WTC11 (cell line): ENCODE results near the gene MYRF. TPM values are rescaled to one million over a fixed set of nuclear protein-coding genes. Genes with fewer than 3 reads are reported as not detected.

Source experiments
- ATAC-seq: fragments of 200-7000 bp; cut with Tn5 transposase; 2 replicates; pipeline ENCODE4 v1.10.0; 2021; ENCODE audit warnings: mild to moderate bottlenecking, moderate library complexity
- CTCF ChIA-PET: fragments of 300-600 bp; sonication (Branson Sonifier 250); formaldehyde crosslinking; loops from one replicate; lab custom pipeline; 2021; ENCODE audit warnings: antibody characterized with exemption; lab: Charles Lee
- POLR2A ChIA-PET: fragments of 350-600 bp; sonication (Branson Sonifier 250); formaldehyde crosslinking; loops from one replicate; lab custom pipeline; 2021; ENCODE audit warnings: antibody characterized with exemption; lab: Charles Lee
- DNase-seq: peaks from one replicate; pipeline ENCODE4 v3.0.0; 2021; ENCODE audit warnings: low spot score
- H3K27ac Mint-ChIP-seq: 2 replicates; pipeline ENCODE4 v1.8.0; 2021; ENCODE audit warnings: mixed read lengths
- H3K27me3 Mint-ChIP-seq: 2 replicates; pipeline ENCODE4 v1.8.0; 2021; ENCODE audit warnings: low read depth, mild to moderate bottlenecking, moderate library complexity, mixed read lengths
- H3K36me3 Mint-ChIP-seq: 2 replicates; pipeline ENCODE4 v1.8.0; 2021; ENCODE audit warnings: mixed read lengths
- H3K4me1 Mint-ChIP-seq: 2 replicates; pipeline ENCODE4 v1.8.0; 2022; ENCODE audit warnings: mixed read lengths
- H3K4me3 Mint-ChIP-seq: 2 replicates; pipeline ENCODE4 v1.8.0; 2021; ENCODE audit warnings: mild to moderate bottlenecking, moderate library complexity, mixed read lengths
- H3K9me3 Mint-ChIP-seq: 2 replicates; pipeline ENCODE4 v1.8.0; 2021; ENCODE audit warnings: mixed read lengths
- AR ChIP-seq: fragments of 250-450 bp; sonication (Bioruptor Pico); IDR thresholded peaks from 2 replicates; pipeline ENCODE4 v1.9.0; 2021; ENCODE audit warnings: mild to moderate bottlenecking
- ATF1 ChIP-seq: sonication (generic); formaldehyde crosslinking; IDR thresholded peaks from 2 replicates; pipeline ENCODE4 v1.8.1; 2023; ENCODE audit warnings: mild to moderate bottlenecking, moderate library complexity, missing genetic modification reagents
- CBFB ChIP-seq: sonication (generic); formaldehyde crosslinking; IDR thresholded peaks from 2 replicates; pipeline ENCODE4 v1.8.1; 2022; ENCODE audit warnings: mild to moderate bottlenecking, low read depth, missing genetic modification reagents
- CREM ChIP-seq: sonication (generic); formaldehyde crosslinking; IDR thresholded peaks from 2 replicates; pipeline ENCODE4 v1.8.1; 2022; ENCODE audit warnings: mild to moderate bottlenecking, missing genetic modification reagents, moderate library complexity
- GRHL2 ChIP-seq: fragments of 250-450 bp; sonication (Bioruptor Pico); IDR thresholded peaks from 2 replicates; pipeline ENCODE4 v1.8.0; 2022; ENCODE audit warnings: mild to moderate bottlenecking, moderate library complexity; ENCODE audit not compliant: insufficient replicate concordance, severe bottlenecking
- HMGXB4 ChIP-seq: sonication (generic); formaldehyde crosslinking; IDR thresholded peaks from 2 replicates; pipeline ENCODE4 v1.8.1; 2023; ENCODE audit warnings: mild to moderate bottlenecking, moderate library complexity, missing genetic modification reagents
- JAZF1 ChIP-seq: fragments of 250-450 bp; sonication (Bioruptor Pico); IDR thresholded peaks from 2 replicates; pipeline ENCODE4 v1.9.0; 2021; ENCODE audit warnings: moderate library complexity, mild to moderate bottlenecking, inconsistent platforms
- JUN ChIP-seq: sonication (generic); formaldehyde crosslinking; IDR thresholded peaks from 2 replicates; pipeline ENCODE4 v1.8.0; 2023; ENCODE audit warnings: mild to moderate bottlenecking, missing genetic modification reagents
- MAX ChIP-seq: sonication (generic); formaldehyde crosslinking; IDR thresholded peaks from 2 replicates; pipeline ENCODE4 v1.8.0; 2022; ENCODE audit warnings: mild to moderate bottlenecking, missing genetic modification reagents
- NFATC4 ChIP-seq: fragments of 250-450 bp; sonication (Bioruptor Pico); IDR thresholded peaks from 2 replicates; pipeline ENCODE4 v1.9.0; 2021; ENCODE audit warnings: mild to moderate bottlenecking
- NR2C2 ChIP-seq: sonication (generic); formaldehyde crosslinking; IDR thresholded peaks from 2 replicates; pipeline ENCODE4 v1.8.0; 2022; ENCODE audit warnings: mild to moderate bottlenecking, missing genetic modification reagents
- NR3C1 ChIP-seq: sonication (generic); formaldehyde crosslinking; conservative IDR thresholded peaks from 2 replicates; pipeline ENCODE4 v1.8.1; 2023; ENCODE audit warnings: low read depth, mild to moderate bottlenecking, missing genetic modification reagents
- SMAD4 ChIP-seq: sonication (generic); formaldehyde crosslinking; IDR thresholded peaks from 2 replicates; pipeline ENCODE4 v1.8.0; 2022; ENCODE audit warnings: mild to moderate bottlenecking, missing genetic modification reagents
- SP1 ChIP-seq: sonication (generic); formaldehyde crosslinking; conservative IDR thresholded peaks from 2 replicates; pipeline ENCODE4 v1.8.1; 2022; ENCODE audit warnings: missing genetic modification reagents
- TCF7 ChIP-seq: sonication (generic); formaldehyde crosslinking; IDR thresholded peaks from 2 replicates; pipeline ENCODE4 v1.8.0; 2022; ENCODE audit warnings: mild to moderate bottlenecking, low read depth, missing genetic modification reagents, moderate library complexity
- USF1 ChIP-seq: sonication (generic); formaldehyde crosslinking; IDR thresholded peaks from 2 replicates; pipeline ENCODE4 v1.8.0; 2022; ENCODE audit warnings: mild to moderate bottlenecking, missing genetic modification reagents
- ZBTB43 ChIP-seq: sonication (generic); formaldehyde crosslinking; IDR thresholded peaks from 2 replicates; pipeline ENCODE4 v1.8.1; 2023; ENCODE audit warnings: mild to moderate bottlenecking, missing genetic modification reagents
- ZNF121 ChIP-seq: sonication (generic); formaldehyde crosslinking; IDR thresholded peaks from 2 replicates; pipeline ENCODE4 v1.8.0; 2023; ENCODE audit warnings: missing genetic modification reagents
- ZNF512 ChIP-seq: sonication (generic); formaldehyde crosslinking; IDR thresholded peaks from 2 replicates; pipeline ENCODE4 v1.8.1; 2022; ENCODE audit warnings: missing genetic modification reagents, borderline replicate concordance
- total RNA-seq: library from RNA; stranded (reverse); gene quantifications from 3 replicates; pipeline ENCODE4 v1.2.3, GENCODE V29; 2021

The MYRF gene
- total RNA-seq, 1 experiment from 2014 or later = 5.9 TPM

DNA sequence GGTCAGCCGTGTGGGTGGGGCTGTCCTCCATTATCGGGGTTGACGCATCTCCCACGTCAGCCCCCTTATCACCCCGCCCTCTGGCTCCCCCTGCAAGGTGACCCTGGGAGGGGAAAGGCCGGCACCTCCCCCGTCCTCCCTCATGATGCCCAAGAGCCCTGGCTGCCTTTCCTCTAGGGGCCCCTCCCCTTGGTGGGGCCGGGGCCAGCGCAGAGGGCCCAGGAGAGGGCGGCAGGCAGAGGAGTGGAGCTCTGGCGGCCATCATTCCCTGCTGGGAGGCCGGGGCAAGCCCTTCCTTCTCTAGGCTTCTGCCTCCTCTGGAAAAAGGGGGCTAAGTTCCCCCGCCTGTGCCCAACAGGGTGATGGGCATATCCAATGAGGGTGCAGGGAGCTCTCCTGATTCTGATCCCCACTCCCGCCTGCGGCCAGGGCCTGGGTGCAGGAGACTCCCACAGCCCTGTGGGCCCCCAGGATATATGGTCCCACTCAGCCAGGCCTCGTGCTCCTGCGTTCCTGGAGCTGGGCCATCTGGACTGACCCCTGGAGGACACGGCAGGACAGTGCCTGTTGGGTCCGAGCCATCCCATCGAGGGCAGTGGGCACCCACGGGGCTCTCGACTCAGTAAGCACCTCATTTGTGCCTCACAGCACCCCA lies 12.3 kb downstream of the MYRF start:
- no peak for DNase-seq

GRCh38 chr11:61765550-61766253 lies 13.3 kb downstream of the MYRF start:
- TF ChIP-seq SMAD4 (CRISPR knock-in tag) (no peak), ZBTB43 (CRISPR knock-in tag) (no peak), HMGXB4 (CRISPR knock-in tag) (no peak), NR3C1 (CRISPR knock-in tag) (no peak), JUN (CRISPR knock-in tag) (no peak)
- CTCF ChIA-PET = interaction anchor here (0.9 to 6.3 kb wide), 9 partner anchors 9 to 32 kb away, joined by 3 to 42 read pairs (median 6); partner anchors contain the start of gene MYRF
- no peak overlapping the region for H3K4me3 Mint-ChIP-seq
- POLR2A ChIA-PET = no interaction called here
- DNase-seq (no peak), ATAC-seq (no peak)
- H3K27ac Mint-ChIP-seq = no peak overlapping the region
- H3K27me3 Mint-ChIP-seq = peaks cover 3% of the 10 kb centered on the region; the same call in 1 of the 2 replicates
- H3K9me3 Mint-ChIP-seq = no peaks in the 10 kb centered on the region
- H3K4me1 Mint-ChIP-seq = peaks cover 10% of the 10 kb centered on the region
- no peaks in the 10 kb centered on the region for H3K36me3 Mint-ChIP-seq

More for the DNA sequence above, 12.3 kb downstream of the MYRF start:
- ATAC-seq = peak; percentile 65
- Mint-ChIP-seq H3K27ac (no peak overlapping the region), H3K36me3 (no peaks in the 10 kb centered on the region), H3K27me3 (peaks cover 3% of the 10 kb centered on the region; the same call in 1 of the 2 replicates), H3K4me3 (no peak overlapping the region), H3K4me1 (peaks cover 10% of the 10 kb centered on the region), H3K9me3 (no peaks in the 10 kb centered on the region)
- CTCF ChIA-PET = interaction anchor here (0.6 to 6.3 kb wide), 10 partner anchors 10 to 31 kb away, joined by 3 to 42 read pairs (median 6); partner anchors contain the start of genes FEN1, MYRF and TMEM258
- POLR2A ChIA-PET = no interaction called here
- TF ChIP-seq CREM = no peak
- TF ChIP-seq ATF1 = no peak
- no peak for TF ChIP-seq SP1
- TF ChIP-seq NFATC4 (CRISPR knock-in tag) = no peak

GRCh38 chr11:61766353-61766841 lies 14.0 kb downstream of the MYRF start:
- no peak for ATAC-seq
- no peak for DNase-seq
- H3K9me3 Mint-ChIP-seq = no peaks in the 10 kb centered on the region
- H3K4me1 Mint-ChIP-seq = peaks cover 14% of the 10 kb centered on the region
- CTCF ChIA-PET = interaction anchor here (1.4 to 6.3 kb wide), 7 partner anchors 9 to 33 kb away, joined by 3 to 42 read pairs (median 9); no protein-coding TSS in a partner anchor
- H3K27ac Mint-ChIP-seq = no peak overlapping the region
- peaks cover 3% of the 10 kb centered on the region; the same call in 1 of the 2 replicates for H3K27me3 Mint-ChIP-seq
- no peak overlapping the region for H3K4me3 Mint-ChIP-seq
- no peaks in the 10 kb centered on the region for H3K36me3 Mint-ChIP-seq
- POLR2A ChIA-PET = no interaction called here
- TF ChIP-seq AR (no peak), ZBTB43 (CRISPR knock-in tag) (no peak), ZNF512 (no peak), JAZF1 (CRISPR knock-in tag) (no peak), GRHL2 (CRISPR knock-in tag) (no peak), CBFB (CRISPR knock-in tag) (no peak), USF1 (CRISPR knock-in tag) (no peak), NR2C2 (CRISPR knock-in tag) (no peak), MAX (CRISPR knock-in tag) (no peak), TCF7 (no peak), ZNF121 (CRISPR knock-in tag) (no peak), NR3C1 (CRISPR knock-in tag) (no peak)
